ENCODE results near the gene NBEA. TPM values are rescaled to one million over a fixed set of nuclear protein-coding genes. Genes with fewer than 3 reads are reported as not detected.

NBEA gene
- total RNA-seq, 1 experiment from 2014 or later = 3.3 TPM

- POLR2A ChIA-PET = no interaction called here
- Histone ChIP-seq H3K27me3 (ENCODE audit: control insufficient read depth, insufficient read depth, low read length) (no peaks in the 10 kb centered on the region), H3K36me3 (ENCODE audit: control insufficient read depth, insufficient read depth, low read length) (no peaks in the 10 kb centered on the region), H3K9me3 (ENCODE audit: control insufficient read depth, insufficient read depth, low read depth, low read length) (no peaks in the 10 kb centered on the region), H3K27ac (ENCODE audit: low read length) (no peak overlapping the region), H3K4me3 (ENCODE audit: low read depth in 2 of 2, low read length in 2 of 2) (no peak overlapping the region), H3K4me1 (ENCODE audit: control insufficient read depth, insufficient read depth, low read length) (no peaks in the 10 kb centered on the region)
- DNase-seq (ENCODE audit: low read depth, low spot score) = no peak
- no TSS peak for BruUV-seq (replicated peaks)
- intact Hi-C loops (cut with micrococcal nuclease; ENCODE audit: unreplicated experiment) = no loop called here
- ATAC-seq = no peak
- in situ Hi-C loops (cut with HindIII; ENCODE audit: low pct_unique_long_range_greater_than_20kb, low sequenced_read_pairs) = no loop called here
- CTCF ChIA-PET = no interaction called here
- TF ChIP-seq, protein P1, sequence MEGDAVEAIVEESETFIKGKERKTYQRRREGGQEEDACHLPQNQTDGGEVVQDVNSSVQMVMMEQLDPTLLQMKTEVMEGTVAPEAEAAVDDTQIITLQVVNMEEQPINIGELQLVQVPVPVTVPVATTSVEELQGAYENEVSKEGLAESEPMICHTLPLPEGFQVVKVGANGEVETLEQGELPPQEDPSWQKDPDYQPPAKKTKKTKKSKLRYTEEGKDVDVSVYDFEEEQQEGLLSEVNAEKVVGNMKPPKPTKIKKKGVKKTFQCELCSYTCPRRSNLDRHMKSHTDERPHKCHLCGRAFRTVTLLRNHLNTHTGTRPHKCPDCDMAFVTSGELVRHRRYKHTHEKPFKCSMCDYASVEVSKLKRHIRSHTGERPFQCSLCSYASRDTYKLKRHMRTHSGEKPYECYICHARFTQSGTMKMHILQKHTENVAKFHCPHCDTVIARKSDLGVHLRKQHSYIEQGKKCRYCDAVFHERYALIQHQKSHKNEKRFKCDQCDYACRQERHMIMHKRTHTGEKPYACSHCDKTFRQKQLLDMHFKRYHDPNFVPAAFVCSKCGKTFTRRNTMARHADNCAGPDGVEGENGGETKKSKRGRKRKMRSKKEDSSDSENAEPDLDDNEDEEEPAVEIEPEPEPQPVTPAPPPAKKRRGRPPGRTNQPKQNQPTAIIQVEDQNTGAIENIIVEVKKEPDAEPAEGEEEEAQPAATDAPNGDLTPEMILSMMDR (IDR thresholded peaks at IDR 0.05) = no peak
- TF ChIP-seq POLR2AphosphoS5 (IDR thresholded peaks at IDR 0.05; ENCODE audit: low read depth, low read length) (no peak), SIN3A (IDR thresholded peaks at IDR 0.05; ENCODE audit: borderline replicate concordance, insufficient read depth, low read depth, low read length) (no peak), REST (IDR thresholded peaks at IDR 0.05; ENCODE audit: insufficient read depth in 1 of 2, low read depth in 2 of 2, low read length in 1 of 2) (no peak), TCF7L2 (IDR thresholded peaks at IDR 0.05; ENCODE audit: low read depth, low read length) (no peak)
Observed at GRCh38 chr13:34894756-34895155, 47.3 kb upstream of the NBEA start.

- DNase-seq (ENCODE audit: low read depth, low spot score) = no peak
- Histone ChIP-seq H3K36me3 (ENCODE audit: control insufficient read depth, insufficient read depth, low read length) (no peaks in the 10 kb centered on the region), H3K4me1 (ENCODE audit: control insufficient read depth, insufficient read depth, low read length) (no peaks in the 10 kb centered on the region), H3K27me3 (ENCODE audit: control insufficient read depth, insufficient read depth, low read length) (no peaks in the 10 kb centered on the region), H3K4me3 (ENCODE audit: low read depth in 2 of 2, low read length in 2 of 2) (no peak overlapping the region), H3K9me3 (ENCODE audit: control insufficient read depth, insufficient read depth, low read depth, low read length) (no peaks in the 10 kb centered on the region), H3K27ac (ENCODE audit: low read length) (no peak overlapping the region)
- in situ Hi-C loops (cut with HindIII; ENCODE audit: low pct_unique_long_range_greater_than_20kb, low sequenced_read_pairs) (no loop called here), intact Hi-C loops (cut with micrococcal nuclease; ENCODE audit: unreplicated experiment) (no loop called here)
- TF ChIP-seq REST (IDR thresholded peaks at IDR 0.05; ENCODE audit: insufficient read depth in 1 of 2, low read depth in 2 of 2, low read length in 1 of 2) = no peak
- no peak for TF ChIP-seq TCF7L2 (IDR thresholded peaks at IDR 0.05; ENCODE audit: low read depth, low read length)
- no peak for TF ChIP-seq SIN3A (IDR thresholded peaks at IDR 0.05; ENCODE audit: borderline replicate concordance, insufficient read depth, low read depth, low read length)
- no peak for TF ChIP-seq POLR2AphosphoS5 (IDR thresholded peaks at IDR 0.05; ENCODE audit: low read depth, low read length)
- TF ChIP-seq, protein P1 (IDR thresholded peaks at IDR 0.05) = no peak
- ATAC-seq = no peak
- ChIA-PET CTCF (no interaction called here), POLR2A (no interaction called here)
- BruUV-seq (replicated peaks) = no TSS peak
Observed at GRCh38 chr13:34897220-34897619, 44.9 kb upstream of the NBEA start.
